DMS153 (cell line): Measurements from ENCODE around the gene SERGEF.
A peak's percentile ranks its signal among the peaks of the same experiment; 100 is the strongest.

Experiments used
- DNase-seq: peaks from one replicate; lab custom pipeline; 2025; lab: John Stamatoyannopoulos, UW

Gene SERGEF

GRCh38 chr11:18012906-18013781 is at the start of gene SERGEF:
SERGEF (minus strand) TSS chr11:18013047; CDS start chr11:18013010, 37 bp downstream.
- peak; percentile 93 for DNase-seq

GRCh38 chr11:18061351-18061750 is 48.5 kb upstream of the SERGEF start:
- no peak for DNase-seq

GRCh38 chr11:18056561-18057181 is 43.8 kb upstream of the SERGEF start:
- peak; percentile 18 for DNase-seq

- no peak for DNase-seq
Observed at GRCh38 chr11:18054511-18055103, 41.8 kb upstream of the SERGEF start.

- no peak for DNase-seq
Observed at GRCh38 chr11:18050848-18051247, 38.0 kb upstream of the SERGEF start.

- peak; percentile 76 for DNase-seq
Observed at GRCh38 chr11:18046116-18046777, 33.4 kb upstream of the SERGEF start, which contains the start of gene TPH1. TPH1 (minus strand) TSS chr11:18046269; CDS start chr11:18040762, 5,507 bp downstream.

- DNase-seq: no peak
Observed at GRCh38 chr11:18036456-18036855, 23.6 kb upstream of the SERGEF start.

GRCh38 chr11:18027475-18027874 is 14.6 kb upstream of the SERGEF start:
- DNase-seq: no peak

- no peak for DNase-seq
Observed at GRCh38 chr11:18022419-18022818, 9.6 kb upstream of the SERGEF start.

GRCh38 chr11:18019650-18020049 is 6.8 kb upstream of the SERGEF start:
- DNase-seq: no peak

GRCh38 chr11:18016789-18017188 is 3.9 kb upstream of the SERGEF start:
- DNase-seq: no peak

- DNase-seq: no peak
Observed at GRCh38 chr11:18014876-18015275, 2.0 kb upstream of the SERGEF start.

GRCh38 chr11:18013790-18014507 is 1.1 kb upstream of the SERGEF start:
- peak; percentile 34 for DNase-seq

GRCh38 chr11:18012122-18012905 is 533 bp downstream of the SERGEF start:
- DNase-seq: peak; percentile 6

- DNase-seq: no peak
Observed at GRCh38 chr11:18011633-18012032, 1.2 kb downstream of the SERGEF start.

- DNase-seq: peak; percentile 45
Observed at GRCh38 chr11:18010977-18011586, 1.8 kb downstream of the SERGEF start.

- DNase-seq: no peak
Observed at GRCh38 chr11:18010121-18010670, 2.7 kb downstream of the SERGEF start.

- DNase-seq: no peak
Observed at GRCh38 chr11:18005376-18006129, 7.3 kb downstream of the SERGEF start.

- no peak for DNase-seq
Observed at GRCh38 chr11:18001191-18001590, 11.7 kb downstream of the SERGEF start.
